BJ (cell line): ENCODE data around the gene RIPOR1. TPM values are rescaled to one million over a fixed set of nuclear protein-coding genes. Genes with fewer than 3 reads are reported as not detected.

ENCODE experiments used
- CTCF ChIA-PET: fragments of 350-600 bp; formaldehyde crosslinking; extraction: SDS; loops from one replicate; lab custom pipeline; 2021; ENCODE audit warnings: antibody characterized with exemption, inconsistent platforms; lab: Yijun Ruan, JAX
- POLR2A ChIA-PET: fragments of 300-600 bp; sonication (Branson Sonifier 250); formaldehyde crosslinking; extraction: SDS; loops from one replicate; lab custom pipeline; 2021; ENCODE audit warnings: antibody characterized with exemption; lab: Charles Lee
- DNase-seq: peaks from one replicate; pipeline ENCODE4 v3.0.0-alpha.2; 2011; ENCODE audit warnings: low read depth
- H3K27me3 ChIP-seq: 2 replicates; pipeline ENCODE4 v1.6.0; 2011; ENCODE audit warnings: low read length; ENCODE audit not compliant: control insufficient read depth, insufficient read depth
- H3K36me3 ChIP-seq: 2 replicates; pipeline ENCODE4 v1.5.1; 2011; ENCODE audit warnings: low read length; ENCODE audit not compliant: control insufficient read depth, insufficient read depth
- H3K4me3 ChIP-seq: 2 replicates; pipeline ENCODE4 v1.5.1; 2011; ENCODE audit warnings: low read depth, mild to moderate bottlenecking, control low read depth, low read length
- polyA plus RNA-seq: library from polyadenylated mRNA; depleted of rRNA; stranded (reverse); fragments of >200 nt; gene quantifications from 2 replicates; pipeline ENCODE4 v1.2.3, GENCODE V29; 2011
- TF ChIP-seq, protein P1 (sequence below): IDR thresholded peaks from 2 replicates; pipeline ENCODE4 v1.5.1; 2011; ENCODE audit warnings: low read depth, mild to moderate bottlenecking, control low read depth, inconsistent platforms, low read length, moderate library complexity; ENCODE audit not compliant: insufficient read depth

Gene RIPOR1
- polyA plus RNA-seq, 1 experiment: 12.7 TPM

DNA sequence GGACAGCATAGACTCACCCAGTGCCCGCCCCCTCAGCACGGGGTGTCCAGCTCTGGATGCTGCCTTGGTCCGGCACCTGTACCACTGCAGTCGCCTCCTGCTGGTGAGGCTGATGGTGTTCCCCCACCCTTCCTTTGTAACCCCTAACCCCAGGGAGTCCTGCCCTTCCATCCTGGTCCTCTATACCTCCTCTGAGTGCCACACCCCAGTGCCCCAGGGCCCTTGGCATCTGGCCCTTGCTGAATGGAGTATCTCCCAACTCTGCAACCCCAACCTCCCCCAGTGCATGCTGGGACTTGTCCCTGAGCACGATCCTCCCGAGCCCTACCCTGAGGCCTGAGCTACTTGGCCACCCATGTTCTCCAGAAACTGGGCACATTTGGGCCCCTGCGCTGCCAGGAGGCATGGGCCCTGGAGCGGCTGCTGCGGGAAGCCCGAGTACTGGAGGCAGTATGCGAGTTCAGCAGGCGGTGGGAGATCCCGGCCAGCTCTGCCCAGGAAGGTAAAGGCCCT, 15.8 kb downstream of the RIPOR1 start:
- DNase-seq: no peak

DNA sequence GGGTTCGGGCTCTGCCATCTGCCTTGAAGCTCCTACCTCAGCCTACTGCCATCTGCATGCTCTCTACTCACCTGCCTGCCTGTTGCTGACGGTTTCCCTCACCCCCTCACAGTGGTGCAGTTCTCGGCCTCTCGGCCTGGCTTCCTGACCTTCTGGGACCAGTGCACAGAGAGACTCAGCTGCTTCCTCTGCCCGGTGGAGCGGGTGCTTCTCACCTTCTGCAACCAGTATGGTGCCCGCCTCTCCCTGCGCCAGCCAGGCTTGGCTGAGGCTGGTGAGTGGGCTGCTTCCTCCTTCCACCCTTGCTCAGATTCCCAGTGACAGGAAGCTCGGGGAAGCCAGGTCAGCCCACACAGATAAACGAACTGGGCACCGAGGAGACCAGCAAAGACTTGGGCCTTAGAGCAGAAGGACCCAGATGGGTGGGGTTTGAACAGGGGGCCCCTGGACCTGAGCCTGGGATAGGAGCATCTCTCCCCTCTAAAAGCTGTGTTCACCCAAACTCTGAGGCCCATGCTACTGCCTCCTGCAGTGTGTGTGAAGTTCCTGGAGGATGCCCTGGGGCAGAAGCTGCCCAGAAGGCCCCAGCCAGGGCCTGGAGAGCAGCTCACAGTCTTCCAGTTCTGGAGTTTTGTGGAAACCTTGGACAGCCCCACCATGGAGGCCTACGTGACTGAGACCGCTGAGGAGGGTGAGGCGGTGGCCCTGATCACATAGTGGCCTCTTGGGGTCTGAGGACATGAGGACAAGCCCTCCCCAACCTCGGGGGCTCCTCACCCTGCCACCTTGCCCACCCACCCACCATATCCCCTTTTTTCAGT, 16.4 kb downstream of the RIPOR1 start:
- TF ChIP-seq, protein P1, sequence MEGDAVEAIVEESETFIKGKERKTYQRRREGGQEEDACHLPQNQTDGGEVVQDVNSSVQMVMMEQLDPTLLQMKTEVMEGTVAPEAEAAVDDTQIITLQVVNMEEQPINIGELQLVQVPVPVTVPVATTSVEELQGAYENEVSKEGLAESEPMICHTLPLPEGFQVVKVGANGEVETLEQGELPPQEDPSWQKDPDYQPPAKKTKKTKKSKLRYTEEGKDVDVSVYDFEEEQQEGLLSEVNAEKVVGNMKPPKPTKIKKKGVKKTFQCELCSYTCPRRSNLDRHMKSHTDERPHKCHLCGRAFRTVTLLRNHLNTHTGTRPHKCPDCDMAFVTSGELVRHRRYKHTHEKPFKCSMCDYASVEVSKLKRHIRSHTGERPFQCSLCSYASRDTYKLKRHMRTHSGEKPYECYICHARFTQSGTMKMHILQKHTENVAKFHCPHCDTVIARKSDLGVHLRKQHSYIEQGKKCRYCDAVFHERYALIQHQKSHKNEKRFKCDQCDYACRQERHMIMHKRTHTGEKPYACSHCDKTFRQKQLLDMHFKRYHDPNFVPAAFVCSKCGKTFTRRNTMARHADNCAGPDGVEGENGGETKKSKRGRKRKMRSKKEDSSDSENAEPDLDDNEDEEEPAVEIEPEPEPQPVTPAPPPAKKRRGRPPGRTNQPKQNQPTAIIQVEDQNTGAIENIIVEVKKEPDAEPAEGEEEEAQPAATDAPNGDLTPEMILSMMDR: no peak
- no peak for DNase-seq
- ChIA-PET POLR2A (no interaction called here), CTCF (interaction anchor here (1.0 to 5.8 kb wide), 10 partner anchors 10 to 123 kb away, joined by 3 to 90 read pairs (median 6); partner anchors contain the start of genes ATP6V0D1, CARMIL2 and CTCF)
- no peaks in the 10 kb centered on the region for H3K27me3 ChIP-seq
- H3K4me3 ChIP-seq: no peak overlapping the region
- peaks cover 52% of the 10 kb centered on the region for H3K36me3 ChIP-seq

More for the DNA sequence above, 15.8 kb downstream of the RIPOR1 start:
- ChIA-PET CTCF (interaction anchor here (1.1 to 5.8 kb wide), 9 partner anchors 10 to 109 kb away, joined by 4 to 90 read pairs (median 6); partner anchors contain the start of genes ATP6V0D1, CARMIL2 and CTCF), POLR2A (no interaction called here)
- TF ChIP-seq, protein P1: peak; percentile 18; the same call in 1 of the 2 replicates
- H3K27me3 ChIP-seq: no peaks in the 10 kb centered on the region
- no peak overlapping the region for H3K4me3 ChIP-seq
- peaks cover 59% of the 10 kb centered on the region for H3K36me3 ChIP-seq

DNA sequence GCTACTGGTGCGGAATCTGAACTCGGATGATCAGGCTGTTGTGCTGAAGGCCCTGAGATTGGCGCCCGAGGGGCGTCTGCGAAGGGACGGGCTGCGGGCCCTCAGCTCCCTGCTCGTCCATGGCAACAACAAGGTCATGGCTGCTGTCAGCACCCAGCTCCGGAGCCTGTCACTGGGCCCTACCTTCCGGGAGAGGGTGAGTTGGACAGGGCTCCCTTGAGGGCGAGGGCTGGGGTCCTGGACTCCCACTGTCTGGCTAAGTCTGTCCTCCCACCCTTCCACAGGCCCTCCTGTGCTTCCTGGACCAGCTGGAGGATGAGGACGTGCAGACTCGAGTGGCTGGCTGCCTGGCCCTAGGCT, 17.0 kb downstream of the RIPOR1 start:
- DNase-seq: no peak
- TF ChIP-seq, protein P1: no peak
- ChIA-PET POLR2A (no interaction called here), CTCF (interaction anchor here (0.6 to 5.8 kb wide), 6 partner anchors 9 to 123 kb away, joined by 3 to 90 read pairs (median 4); partner anchors contain the start of genes ATP6V0D1 and CARMIL2)
- Histone ChIP-seq H3K27me3 (no peaks in the 10 kb centered on the region), H3K4me3 (no peak overlapping the region), H3K36me3 (peaks cover 47% of the 10 kb centered on the region)

DNA sequence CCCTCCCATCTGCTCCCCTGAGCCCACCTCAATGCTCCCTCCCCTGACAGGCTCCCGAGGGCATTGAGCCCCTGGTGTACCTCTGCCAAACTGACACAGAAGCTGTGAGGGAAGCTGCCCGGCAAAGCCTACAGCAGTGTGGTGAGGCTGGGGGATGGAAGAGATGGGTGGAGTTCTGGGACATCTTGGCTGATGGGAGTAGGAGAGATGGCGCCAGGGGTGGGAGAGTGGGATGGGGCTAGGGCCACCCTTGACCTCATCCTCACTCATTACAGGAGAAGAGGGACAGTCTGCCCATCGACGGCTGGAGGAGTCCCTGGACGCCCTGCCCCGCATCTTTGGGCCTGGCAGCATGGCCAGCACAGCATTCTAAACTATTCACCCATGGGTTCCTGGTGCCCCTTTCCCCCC, 17.5 kb downstream of the RIPOR1 start:
- H3K36me3 ChIP-seq: peaks cover 45% of the 10 kb centered on the region
- CTCF ChIA-PET: interaction anchor here (0.6 to 5.8 kb wide), 10 partner anchors 9 to 382 kb away, joined by 3 to 90 read pairs (median 4); partner anchors contain the start of gene CARMIL2

More for the DNA sequence above, 17.5 kb downstream of the RIPOR1 start:
- POLR2A ChIA-PET: no interaction called here
- Histone ChIP-seq H3K4me3 (no peak overlapping the region), H3K27me3 (no peaks in the 10 kb centered on the region)
- TF ChIP-seq, protein P1: no peak
- no peak for DNase-seq
